C4-2B (cell line): ENCODE results near the gene OR13C5.

Source experiments
- ZFX ChIP-seq: fragments of 450-650 bp; IDR thresholded peaks from 2 replicates; pipeline ENCODE4 v1.6.1; 2017
- TF ChIP-seq, protein P1 (sequence below): fragments of 450-650 bp; conservative IDR thresholded peaks from 2 replicates; pipeline ENCODE4 v1.5.1; 2017; ENCODE audit warnings: mild to moderate bottlenecking

DNA sequence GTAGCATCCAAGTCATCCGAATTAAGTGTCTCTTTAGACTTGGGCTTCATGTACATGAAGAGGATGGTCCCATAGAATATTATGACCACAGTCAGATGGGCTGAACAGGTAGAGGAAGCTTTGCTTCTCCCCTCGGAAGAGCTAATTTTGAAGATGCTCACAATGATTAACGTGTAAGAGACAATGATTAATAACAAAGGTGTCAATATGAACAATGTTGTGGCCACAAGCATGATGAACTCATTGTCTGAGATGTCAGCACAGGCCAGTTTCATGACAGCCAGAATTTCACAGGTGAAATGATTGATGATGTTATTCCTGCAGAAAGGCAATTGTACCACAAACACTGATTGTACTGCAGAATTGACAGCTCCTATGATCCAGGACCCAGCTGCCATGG lies 5.6 kb upstream of the OR13C5 start:
- TF ChIP-seq, protein P1, sequence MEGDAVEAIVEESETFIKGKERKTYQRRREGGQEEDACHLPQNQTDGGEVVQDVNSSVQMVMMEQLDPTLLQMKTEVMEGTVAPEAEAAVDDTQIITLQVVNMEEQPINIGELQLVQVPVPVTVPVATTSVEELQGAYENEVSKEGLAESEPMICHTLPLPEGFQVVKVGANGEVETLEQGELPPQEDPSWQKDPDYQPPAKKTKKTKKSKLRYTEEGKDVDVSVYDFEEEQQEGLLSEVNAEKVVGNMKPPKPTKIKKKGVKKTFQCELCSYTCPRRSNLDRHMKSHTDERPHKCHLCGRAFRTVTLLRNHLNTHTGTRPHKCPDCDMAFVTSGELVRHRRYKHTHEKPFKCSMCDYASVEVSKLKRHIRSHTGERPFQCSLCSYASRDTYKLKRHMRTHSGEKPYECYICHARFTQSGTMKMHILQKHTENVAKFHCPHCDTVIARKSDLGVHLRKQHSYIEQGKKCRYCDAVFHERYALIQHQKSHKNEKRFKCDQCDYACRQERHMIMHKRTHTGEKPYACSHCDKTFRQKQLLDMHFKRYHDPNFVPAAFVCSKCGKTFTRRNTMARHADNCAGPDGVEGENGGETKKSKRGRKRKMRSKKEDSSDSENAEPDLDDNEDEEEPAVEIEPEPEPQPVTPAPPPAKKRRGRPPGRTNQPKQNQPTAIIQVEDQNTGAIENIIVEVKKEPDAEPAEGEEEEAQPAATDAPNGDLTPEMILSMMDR, result no peak
- no peak for TF ChIP-seq ZFX
